ENCODE measurements around the gene USP15.
A peak's percentile ranks its signal among the peaks of the same experiment; 100 is the strongest.

USP15 gene

DNA sequence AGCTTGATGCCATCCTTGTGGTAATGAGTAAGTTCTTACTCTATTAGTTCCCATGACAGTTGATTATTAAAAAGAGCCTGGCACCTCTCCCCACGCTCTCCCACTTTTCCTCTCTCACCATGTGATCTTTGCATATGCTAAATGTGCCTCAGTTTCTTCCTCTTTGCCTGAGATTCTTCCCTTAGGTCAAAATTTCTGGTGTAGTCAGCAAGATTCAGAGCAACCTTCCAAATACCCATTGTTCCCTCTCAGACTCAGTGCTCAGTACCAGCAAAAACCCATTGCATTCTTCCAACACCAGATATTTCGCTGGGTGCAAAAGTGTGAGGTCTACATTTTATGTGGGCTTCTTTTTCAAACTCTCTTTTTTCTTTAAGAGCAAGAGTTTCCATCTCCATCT, 10.8 kb upstream of the USP15 start:
- TF ChIP-seq CTCF (IDR thresholded peaks at IDR 0.05; ENCODE audit: insufficient read depth, low read length) = no peak
- TF ChIP-seq, protein P1, sequence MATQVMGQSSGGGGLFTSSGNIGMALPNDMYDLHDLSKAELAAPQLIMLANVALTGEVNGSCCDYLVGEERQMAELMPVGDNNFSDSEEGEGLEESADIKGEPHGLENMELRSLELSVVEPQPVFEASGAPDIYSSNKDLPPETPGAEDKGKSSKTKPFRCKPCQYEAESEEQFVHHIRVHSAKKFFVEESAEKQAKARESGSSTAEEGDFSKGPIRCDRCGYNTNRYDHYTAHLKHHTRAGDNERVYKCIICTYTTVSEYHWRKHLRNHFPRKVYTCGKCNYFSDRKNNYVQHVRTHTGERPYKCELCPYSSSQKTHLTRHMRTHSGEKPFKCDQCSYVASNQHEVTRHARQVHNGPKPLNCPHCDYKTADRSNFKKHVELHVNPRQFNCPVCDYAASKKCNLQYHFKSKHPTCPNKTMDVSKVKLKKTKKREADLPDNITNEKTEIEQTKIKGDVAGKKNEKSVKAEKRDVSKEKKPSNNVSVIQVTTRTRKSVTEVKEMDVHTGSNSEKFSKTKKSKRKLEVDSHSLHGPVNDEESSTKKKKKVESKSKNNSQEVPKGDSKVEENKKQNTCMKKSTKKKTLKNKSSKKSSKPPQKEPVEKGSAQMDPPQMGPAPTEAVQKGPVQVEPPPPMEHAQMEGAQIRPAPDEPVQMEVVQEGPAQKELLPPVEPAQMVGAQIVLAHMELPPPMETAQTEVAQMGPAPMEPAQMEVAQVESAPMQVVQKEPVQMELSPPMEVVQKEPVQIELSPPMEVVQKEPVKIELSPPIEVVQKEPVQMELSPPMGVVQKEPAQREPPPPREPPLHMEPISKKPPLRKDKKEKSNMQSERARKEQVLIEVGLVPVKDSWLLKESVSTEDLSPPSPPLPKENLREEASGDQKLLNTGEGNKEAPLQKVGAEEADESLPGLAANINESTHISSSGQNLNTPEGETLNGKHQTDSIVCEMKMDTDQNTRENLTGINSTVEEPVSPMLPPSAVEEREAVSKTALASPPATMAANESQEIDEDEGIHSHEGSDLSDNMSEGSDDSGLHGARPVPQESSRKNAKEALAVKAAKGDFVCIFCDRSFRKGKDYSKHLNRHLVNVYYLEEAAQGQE (IDR thresholded peaks at IDR 0.05; ENCODE audit: insufficient replicate concordance, low read depth) = no peak
- TF ChIP-seq GABPA (IDR thresholded peaks at IDR 0.05; ENCODE audit: low read depth) = no peak
- TF ChIP-seq SPI1 (IDR thresholded peaks at IDR 0.05; ENCODE audit: borderline replicate concordance, low read depth) = no peak
- no peak for TF ChIP-seq POLR2AphosphoS5 (IDR thresholded peaks at IDR 0.05; ENCODE audit: low read depth)
- no peak overlapping the region for H3K4me3 ChIP-seq (replicated peaks; ENCODE audit: insufficient read depth, low read length)

GRCh38 chr12:62250671-62251608, 9.3 kb upstream of the USP15 start:
- TF ChIP-seq SPI1 (IDR thresholded peaks at IDR 0.05; ENCODE audit: borderline replicate concordance, low read depth) = no peak
- no peak for TF ChIP-seq CTCF (IDR thresholded peaks at IDR 0.05; ENCODE audit: insufficient read depth, low read length)
- TF ChIP-seq POLR2AphosphoS5 (IDR thresholded peaks at IDR 0.05; ENCODE audit: low read depth) = no peak
- TF ChIP-seq, protein P1 (IDR thresholded peaks at IDR 0.05; ENCODE audit: insufficient replicate concordance, low read depth) = no peak
- no peak for TF ChIP-seq GABPA (IDR thresholded peaks at IDR 0.05; ENCODE audit: low read depth)
- Histone ChIP-seq H3K27ac (replicated peaks) (peak overlapping the region; percentile 54), H3K4me3 (replicated peaks; ENCODE audit: insufficient read depth, low read length) (no peak overlapping the region), H3K27me3 (ENCODE audit: insufficient read depth, poor library complexity, severe bottlenecking) (no peaks in the 10 kb centered on the region)
- DNase-seq (ENCODE audit: low read depth in 1 of 2, low spot score in 1 of 2) = peak in 1 of 2 experiments; percentile 49

More for the DNA sequence above, 10.8 kb upstream of the USP15 start:
- Histone ChIP-seq H3K27ac (replicated peaks) (no peak overlapping the region), H3K27me3 (ENCODE audit: insufficient read depth, poor library complexity, severe bottlenecking) (no peaks in the 10 kb centered on the region)
- DNase-seq (ENCODE audit: low read depth in 1 of 2, low spot score in 1 of 2) = no peak

GRCh38 chr12:62251609-62251958, 8.6 kb upstream of the USP15 start:
- DNase-seq (ENCODE audit: low read depth in 1 of 2, low spot score in 1 of 2) = no peak
- H3K4me3 ChIP-seq (replicated peaks; ENCODE audit: insufficient read depth, low read length) = no peak overlapping the region
- H3K27me3 ChIP-seq (ENCODE audit: insufficient read depth, poor library complexity, severe bottlenecking) = no peaks in the 10 kb centered on the region
- TF ChIP-seq, protein P1 (IDR thresholded peaks at IDR 0.05; ENCODE audit: insufficient replicate concordance, low read depth) = no peak
- TF ChIP-seq SPI1 (IDR thresholded peaks at IDR 0.05; ENCODE audit: borderline replicate concordance, low read depth) = no peak
- TF ChIP-seq POLR2AphosphoS5 (IDR thresholded peaks at IDR 0.05; ENCODE audit: low read depth) = no peak
- TF ChIP-seq GABPA (IDR thresholded peaks at IDR 0.05; ENCODE audit: low read depth) = no peak
- no peak for TF ChIP-seq CTCF (IDR thresholded peaks at IDR 0.05; ENCODE audit: insufficient read depth, low read length)
- H3K27ac ChIP-seq (replicated peaks) = peak overlapping the region; percentile 54

Measured in HL-60 (cell line).